ENCODE data around the gene TOP3A. TPM values are rescaled to one million over a fixed set of nuclear protein-coding genes. Genes with fewer than 3 reads are reported as not detected.
A peak's percentile ranks its signal among the peaks of the same experiment; 100 is the strongest.

TOP3A gene
- total and polyA plus RNA-seq, 2 of the 13 experiments (the other 11 are each of a cell fraction or from before 2014, with no cell fraction given) = 16.9 to 36.8 TPM

DNA sequence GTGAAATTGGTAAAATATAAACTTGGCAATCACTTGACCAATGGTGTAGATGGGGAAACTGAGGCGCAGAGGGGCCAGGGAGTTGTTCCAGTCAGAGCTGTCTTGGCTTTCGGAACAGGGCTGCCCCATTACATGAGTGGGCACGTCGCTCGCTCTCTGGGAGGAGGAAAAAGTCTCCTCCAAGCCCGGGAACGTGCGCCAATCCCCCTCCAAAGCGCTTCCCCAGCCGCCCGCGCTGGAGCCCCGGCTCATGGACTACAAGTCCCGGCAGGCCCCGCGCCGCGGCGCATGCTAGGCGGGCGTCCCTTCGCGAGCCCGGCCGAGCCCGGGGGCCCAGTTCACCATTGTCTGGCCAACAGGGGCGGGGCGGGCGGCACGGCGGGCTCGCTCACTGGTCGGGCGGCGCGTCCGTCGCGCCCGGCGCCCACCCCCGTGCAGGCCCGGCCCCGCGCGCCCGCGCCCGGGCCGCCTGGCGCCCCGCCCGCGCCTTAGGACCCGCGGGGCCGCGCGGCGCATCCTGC is 89.6 kb downstream of the TOP3A start, which contains the start of gene LLGL1 (continued):
- TF ChIP-seq ZNF800 (CRISPR knock-in tag; IDR thresholded peaks at IDR 0.05) (no peak), POLR2G (IDR thresholded peaks at IDR 0.05; ENCODE audit: low read depth, low read length) (no peak), MXI1 (IDR thresholded peaks at IDR 0.05; ENCODE audit: borderline replicate concordance, low read depth, low read length) (peak; percentile 70; the same call in 1 of the 3 replicates), DPF2 (CRISPR knock-in tag; IDR thresholded peaks at IDR 0.05; ENCODE audit: borderline replicate concordance, low read depth) (no peak), ZMYM4 (CRISPR knock-in tag; IDR thresholded peaks at IDR 0.05) (no peak), ZSCAN21 (CRISPR knock-in tag; IDR thresholded peaks at IDR 0.05; ENCODE audit: borderline replicate concordance) (no peak), ZKSCAN5 (CRISPR knock-in tag; IDR thresholded peaks at IDR 0.05) (no peak), ZNF20 (CRISPR knock-in tag; IDR thresholded peaks at IDR 0.05) (no peak), PATZ1 (CRISPR knock-in tag; IDR thresholded peaks at IDR 0.05) (peak; percentile 58), SCMH1 (CRISPR knock-in tag; IDR thresholded peaks at IDR 0.05; ENCODE audit: borderline replicate concordance) (no peak), FOXA1 (IDR thresholded peaks at IDR 0.05) (no peak), FOXA1 (CRISPR knock-in tag; IDR thresholded peaks at IDR 0.05) (no peak), KDM6A (CRISPR knock-in tag; IDR thresholded peaks at IDR 0.05; ENCODE audit: low read depth) (no peak), HOMEZ (CRISPR knock-in tag; IDR thresholded peaks at IDR 0.05; ENCODE audit: low read depth) (no peak), ATF6 (CRISPR knock-in tag; conservative IDR thresholded peaks at IDR 0.05) (no peak)
- TF ChIP-seq, protein P1, sequence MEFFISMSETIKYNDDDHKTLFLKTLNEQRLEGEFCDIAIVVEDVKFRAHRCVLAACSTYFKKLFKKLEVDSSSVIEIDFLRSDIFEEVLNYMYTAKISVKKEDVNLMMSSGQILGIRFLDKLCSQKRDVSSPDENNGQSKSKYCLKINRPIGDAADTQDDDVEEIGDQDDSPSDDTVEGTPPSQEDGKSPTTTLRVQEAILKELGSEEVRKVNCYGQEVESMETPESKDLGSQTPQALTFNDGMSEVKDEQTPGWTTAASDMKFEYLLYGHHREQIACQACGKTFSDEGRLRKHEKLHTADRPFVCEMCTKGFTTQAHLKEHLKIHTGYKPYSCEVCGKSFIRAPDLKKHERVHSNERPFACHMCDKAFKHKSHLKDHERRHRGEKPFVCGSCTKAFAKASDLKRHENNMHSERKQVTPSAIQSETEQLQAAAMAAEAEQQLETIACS (CRISPR knock-in tag; IDR thresholded peaks at IDR 0.05) = peak; percentile 91

All from HepG2 (cell line).